Measurements from ENCODE around the gene CABLES1. TPM values are rescaled to one million over a fixed set of nuclear protein-coding genes. Genes with fewer than 3 reads are reported as not detected.
A peak's percentile ranks its signal among the peaks of the same experiment; 100 is the strongest.

CABLES1 gene
- total RNA-seq, 1 donor from 2014 or later: 2.3 TPM

- H3K4me3 Mint-ChIP-seq: no peak overlapping the region
- no peaks in the 10 kb centered on the region for H3K36me3 Mint-ChIP-seq (ENCODE audit: low read depth)
- H3K27me3 Mint-ChIP-seq (ENCODE audit: low read depth): peaks cover 24% of the 10 kb centered on the region
- H3K27ac Mint-ChIP-seq (ENCODE audit: unreplicated experiment): no peak overlapping the region
- TF ChIP-seq, protein P1, sequence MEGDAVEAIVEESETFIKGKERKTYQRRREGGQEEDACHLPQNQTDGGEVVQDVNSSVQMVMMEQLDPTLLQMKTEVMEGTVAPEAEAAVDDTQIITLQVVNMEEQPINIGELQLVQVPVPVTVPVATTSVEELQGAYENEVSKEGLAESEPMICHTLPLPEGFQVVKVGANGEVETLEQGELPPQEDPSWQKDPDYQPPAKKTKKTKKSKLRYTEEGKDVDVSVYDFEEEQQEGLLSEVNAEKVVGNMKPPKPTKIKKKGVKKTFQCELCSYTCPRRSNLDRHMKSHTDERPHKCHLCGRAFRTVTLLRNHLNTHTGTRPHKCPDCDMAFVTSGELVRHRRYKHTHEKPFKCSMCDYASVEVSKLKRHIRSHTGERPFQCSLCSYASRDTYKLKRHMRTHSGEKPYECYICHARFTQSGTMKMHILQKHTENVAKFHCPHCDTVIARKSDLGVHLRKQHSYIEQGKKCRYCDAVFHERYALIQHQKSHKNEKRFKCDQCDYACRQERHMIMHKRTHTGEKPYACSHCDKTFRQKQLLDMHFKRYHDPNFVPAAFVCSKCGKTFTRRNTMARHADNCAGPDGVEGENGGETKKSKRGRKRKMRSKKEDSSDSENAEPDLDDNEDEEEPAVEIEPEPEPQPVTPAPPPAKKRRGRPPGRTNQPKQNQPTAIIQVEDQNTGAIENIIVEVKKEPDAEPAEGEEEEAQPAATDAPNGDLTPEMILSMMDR (conservative IDR thresholded peaks at IDR 0.05): no peak
- H3K9me3 Mint-ChIP-seq: no peaks in the 10 kb centered on the region
- peaks cover 2% of the 10 kb centered on the region for H3K4me1 Mint-ChIP-seq
- DNase-seq (ENCODE audit: low read depth, low spot score): no peak
Observed at GRCh38 chr18:23129355-23130002, 5.8 kb upstream of the CABLES1 start.

- H3K4me1 Mint-ChIP-seq: peaks cover 6% of the 10 kb centered on the region
- H3K4me3 Mint-ChIP-seq: peak overlapping the region; percentile 76
- no peaks in the 10 kb centered on the region for H3K36me3 Mint-ChIP-seq (ENCODE audit: low read depth)
- TF ChIP-seq, protein P1 (conservative IDR thresholded peaks at IDR 0.05): peak; percentile 89
- peak; percentile 75 for DNase-seq (ENCODE audit: low read depth, low spot score)
- H3K9me3 Mint-ChIP-seq: no peaks in the 10 kb centered on the region
- no peak overlapping the region for H3K27ac Mint-ChIP-seq (ENCODE audit: unreplicated experiment)
- H3K27me3 Mint-ChIP-seq (ENCODE audit: low read depth): peaks cover 39% of the 10 kb centered on the region
Observed at GRCh38 chr18:23131693-23132319, 3.5 kb upstream of the CABLES1 start.

DNA sequence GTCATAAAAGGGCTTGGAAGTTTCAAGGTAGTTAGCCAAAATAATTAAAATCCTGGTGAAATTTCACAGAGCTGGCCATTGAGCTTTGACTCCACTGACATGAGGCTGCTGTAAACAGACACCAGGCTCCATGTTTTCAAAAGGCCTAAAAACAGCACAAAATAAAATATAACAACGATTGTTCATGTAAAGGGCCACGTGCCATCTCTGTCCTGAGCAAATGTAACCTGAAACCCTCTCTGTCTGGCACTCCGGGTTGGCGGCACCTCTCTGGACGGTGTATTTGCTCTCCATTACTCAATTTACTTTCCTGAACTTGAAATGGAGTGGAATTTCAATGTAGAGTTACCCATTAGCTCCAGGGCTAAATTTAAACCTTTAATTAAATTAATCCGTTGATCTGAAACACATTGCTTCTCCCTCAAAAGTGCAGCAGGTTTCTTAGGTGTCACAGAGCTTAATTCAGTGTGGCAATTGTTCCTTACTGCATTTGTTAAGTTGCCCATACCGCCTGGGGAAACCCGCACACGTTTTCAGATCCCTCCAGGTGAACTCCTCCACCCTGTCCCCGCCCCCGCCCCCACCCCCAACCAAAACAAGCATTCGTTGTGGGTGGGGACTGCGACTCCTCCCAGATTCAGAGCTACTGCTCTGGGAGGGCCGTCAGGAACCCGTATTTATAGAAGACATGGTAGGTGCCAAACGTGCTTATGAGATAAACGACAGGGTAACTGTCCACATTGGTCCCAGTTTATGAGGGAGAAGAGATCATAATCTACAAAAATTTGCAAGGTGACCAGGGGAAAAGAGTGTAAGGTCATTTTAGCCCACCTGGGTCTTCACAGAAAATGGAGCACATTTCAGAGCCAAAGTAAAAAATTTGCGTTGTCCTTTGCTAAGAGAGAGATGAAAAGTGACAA lies 1.2 kb upstream of the CABLES1 start:
- H3K36me3 Mint-ChIP-seq (ENCODE audit: low read depth): no peaks in the 10 kb centered on the region

GRCh38 chr18:23135550-23136325 lies 453 bp downstream of the CABLES1 start:
- TF ChIP-seq, protein P1 (conservative IDR thresholded peaks at IDR 0.05): no peak
- peaks cover 72% of the 10 kb centered on the region for H3K27me3 Mint-ChIP-seq (ENCODE audit: low read depth)
- peak; percentile 28 for DNase-seq (ENCODE audit: low read depth, low spot score)
- H3K4me3 Mint-ChIP-seq: no peak overlapping the region
- no peak overlapping the region for H3K27ac Mint-ChIP-seq (ENCODE audit: unreplicated experiment)
- H3K4me1 Mint-ChIP-seq: peaks cover 11% of the 10 kb centered on the region
- no peaks in the 10 kb centered on the region for H3K9me3 Mint-ChIP-seq
- H3K36me3 Mint-ChIP-seq (ENCODE audit: low read depth): no peaks in the 10 kb centered on the region

More for the DNA sequence above, 1.2 kb upstream of the CABLES1 start:
- no peak for DNase-seq (ENCODE audit: low read depth, low spot score)
- Mint-ChIP-seq H3K4me1 (peaks cover 11% of the 10 kb centered on the region), H3K4me3 (peak overlapping the region; percentile 84), H3K27me3 (ENCODE audit: low read depth) (peaks cover 62% of the 10 kb centered on the region), H3K27ac (ENCODE audit: unreplicated experiment) (no peak overlapping the region), H3K9me3 (no peaks in the 10 kb centered on the region)
- TF ChIP-seq, protein P1 (conservative IDR thresholded peaks at IDR 0.05): no peak

Measured in neural crest cell (in vitro differentiated cells).